PC-3 (cell line): ENCODE data around the gene TIMM23. TPM values are rescaled to one million over a fixed set of nuclear protein-coding genes. Genes with fewer than 3 reads are reported as not detected.
A peak's percentile ranks its signal among the peaks of the same experiment; 100 is the strongest.

Experiments
- ATAC-seq: fragments of 200-7000 bp; cut with Tn5 transposase; 2 replicates; pipeline ENCODE4 v1.9.1; 2020; ENCODE audit warnings: mild to moderate bottlenecking, moderate library complexity
- BruUV-seq: library from RNA; stranded (reverse); fragments of 400-500 nt; replicated peaks from 2 replicates; lab custom pipeline; 2021; lab: Mats Ljungman, UMichigan
- CTCF ChIA-PET: fragments of 300-600 bp; sonication (Branson Sonifier 250); formaldehyde crosslinking; loops from one replicate; lab custom pipeline; 2022; ENCODE audit warnings: antibody characterized with exemption; lab: Charles Lee
- POLR2A ChIA-PET: fragments of 300-600 bp; sonication (Branson Sonifier 250); formaldehyde crosslinking; loops from one replicate; lab custom pipeline; 2022; ENCODE audit warnings: antibody characterized with exemption; ENCODE audit not compliant: unreplicated experiment; lab: Charles Lee
- DNase-seq: peaks from one replicate; pipeline ENCODE4 v3.0.0-alpha.2; 2015
- H2AFZ ChIP-seq: fragments of 300-600 bp; sonication (generic); 2 replicates; pipeline ENCODE4 v1.6.0; 2016; ENCODE audit warnings: antibody characterized with exemption, low read length
- H3F3A ChIP-seq: fragments of 300-600 bp; sonication (generic); one replicate; pipeline ENCODE4 v1.6.0; 2017; ENCODE audit warnings: antibody characterized with exemption, low read length, control low read depth, mild to moderate bottlenecking; ENCODE audit not compliant: unreplicated experiment
- H3K27ac ChIP-seq: fragments of 300-600 bp; sonication (generic); 2 replicates; pipeline ENCODE4 v1.5.1; 2016; ENCODE audit warnings: mild to moderate bottlenecking, low read length
- H3K27me3 ChIP-seq: fragments of 300-600 bp; sonication (generic); 2 replicates; pipeline ENCODE4 v1.6.1; 2016; ENCODE audit warnings: low read length, mixed read lengths
- H3K36me3 ChIP-seq: fragments of 300-600 bp; sonication (generic); 2 replicates; pipeline ENCODE4 v1.6.1; 2016; ENCODE audit warnings: low read depth, mixed run types, low read length, mixed read lengths
- H3K4me1 ChIP-seq: fragments of 300-600 bp; sonication (generic); 2 replicates; pipeline ENCODE4 v1.5.1; 2016; ENCODE audit warnings: low read length; ENCODE audit not compliant: insufficient read depth
- H3K4me2 ChIP-seq: fragments of 300-600 bp; sonication (generic); 2 replicates; pipeline ENCODE4 v1.6.0; 2016; ENCODE audit warnings: low read length
- H3K4me3 ChIP-seq: fragments of 300-600 bp; sonication (generic); 2 replicates; pipeline ENCODE4 v1.5.1; 2016; ENCODE audit warnings: mild to moderate bottlenecking, low read length, mixed read lengths
- H3K79me2 ChIP-seq: fragments of 300-600 bp; sonication (generic); 2 replicates; pipeline ENCODE4 v1.6.1; 2017; ENCODE audit warnings: low read length, mixed read lengths
- H3K9ac ChIP-seq: fragments of 300-600 bp; sonication (generic); 2 replicates; pipeline ENCODE4 v1.6.0; 2016; ENCODE audit warnings: mild to moderate bottlenecking, low read length
- H3K9me2 ChIP-seq: fragments of 300-600 bp; sonication (generic); replicated peaks from 2 replicates; pipeline ENCODE4 v1.6.1; 2016; ENCODE audit warnings: mixed run types, low read length, mixed read lengths
- H3K9me3 ChIP-seq: fragments of 300-600 bp; sonication (generic); 2 replicates; pipeline ENCODE4 v1.6.1; 2016; ENCODE audit warnings: low read length, mixed read lengths
- H4K20me1 ChIP-seq: fragments of 300-600 bp; sonication (generic); 2 replicates; pipeline ENCODE4 v1.6.1; 2016; ENCODE audit warnings: low read length, mixed read lengths
- EZH2 ChIP-seq: fragments of 300-600 bp; sonication (generic); IDR thresholded peaks from one replicate; pipeline ENCODE4 v1.6.1; 2017; ENCODE audit warnings: antibody characterized with exemption, mild to moderate bottlenecking, low read length; ENCODE audit not compliant: unreplicated experiment
- EZH2phosphoT487 ChIP-seq: fragments of 300-600 bp; sonication (generic); IDR thresholded peaks from 2 replicates; pipeline ENCODE4 v1.6.1; 2018; ENCODE audit warnings: mild to moderate bottlenecking, antibody characterized with exemption, low read length, borderline replicate concordance
- intact Hi-C: fragments of 100-400 bp; cut with micrococcal nuclease; formaldehyde crosslinking; loops from 2 replicates; pipeline ENCODE4 v1.9.0; 2023
- total RNA-seq: library from RNA; depleted of rRNA; stranded (reverse); fragments of >200 nt; gene quantifications from 2 replicates; pipeline ENCODE4 v1.2.3, GENCODE V29; 2014; rRNA removed
- TF ChIP-seq, protein P1 (sequence below): fragments of 300-600 bp; sonication (generic); conservative IDR thresholded peaks from 2 replicates; pipeline ENCODE4 v1.5.1; 2017; ENCODE audit warnings: antibody characterized with exemption, low read depth, mild to moderate bottlenecking, low read length

Gene TIMM23
- total RNA-seq, 1 experiment from 2014 or later: 97.9 TPM

DNA sequence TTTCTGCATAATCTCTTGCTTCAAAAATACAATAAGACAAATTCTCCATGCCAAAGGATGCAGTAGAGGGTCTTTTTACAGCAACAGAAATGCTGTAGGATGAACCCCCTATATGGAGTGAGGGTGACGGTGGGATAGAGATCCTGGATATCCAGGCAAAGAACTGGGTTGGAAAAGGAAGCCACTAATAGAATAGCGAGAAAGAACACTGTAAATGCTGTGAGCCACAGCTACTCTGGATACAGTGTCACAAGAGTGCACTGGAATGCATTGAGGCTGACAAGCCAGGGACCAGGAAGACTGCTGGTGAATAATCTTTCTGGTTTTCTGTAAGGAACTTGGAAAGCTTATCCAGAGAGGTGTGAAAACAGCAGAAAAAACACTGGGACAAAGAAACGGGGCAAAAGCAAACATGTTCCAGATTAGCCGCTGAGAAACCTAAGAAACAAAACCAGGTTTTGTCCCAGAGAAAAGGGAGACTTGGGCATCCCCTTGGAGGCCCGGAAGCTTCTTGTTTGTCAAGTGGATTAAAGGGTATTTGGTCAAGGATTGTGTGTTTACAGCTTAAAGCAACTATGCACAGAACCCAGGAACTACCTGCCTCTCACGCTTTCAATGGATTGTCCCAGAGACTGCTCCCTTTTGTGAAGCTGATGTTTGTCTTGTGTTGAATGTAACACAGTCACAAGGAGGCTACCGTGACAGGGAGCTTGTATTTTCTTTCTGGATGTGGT is 79.9 kb downstream of the TIMM23 start:
- no peaks in the 10 kb centered on the region for H3K27me3 ChIP-seq
- BruUV-seq: no TSS peak
- intact Hi-C loops: no loop called here
- no peaks in the 10 kb centered on the region for H3K36me3 ChIP-seq
- no peaks in the 10 kb centered on the region for H3F3A ChIP-seq
- H2AFZ ChIP-seq: peak overlapping the region; percentile 13; the same call in 1 of the 2 replicates
- no peaks in the 10 kb centered on the region for H3K9me3 ChIP-seq
- ChIA-PET CTCF (interaction anchor here (0.5 kb wide), 1 partner anchor 23 kb away, joined by 3 read pairs; no protein-coding TSS in a partner anchor), POLR2A (no interaction called here)
- peak overlapping the region; percentile 7; the same call in 1 of the 2 replicates for H3K4me2 ChIP-seq
- no peak overlapping the region for H3K9ac ChIP-seq
- H3K27ac ChIP-seq: no peak overlapping the region
- H4K20me1 ChIP-seq: no peaks in the 10 kb centered on the region
- H3K4me3 ChIP-seq: no peak overlapping the region
- H3K9me2 ChIP-seq: no peaks in the 10 kb centered on the region
- DNase-seq (peak; percentile 33), ATAC-seq (peak; percentile 68)
- 0 out of 2 replicates have a peak, but pooled peaks cover 4% of the 10 kb centered on the region for H3K4me1 ChIP-seq
- TF ChIP-seq EZH2phosphoT487: no peak
- no peak for TF ChIP-seq EZH2
- TF ChIP-seq, protein P1, sequence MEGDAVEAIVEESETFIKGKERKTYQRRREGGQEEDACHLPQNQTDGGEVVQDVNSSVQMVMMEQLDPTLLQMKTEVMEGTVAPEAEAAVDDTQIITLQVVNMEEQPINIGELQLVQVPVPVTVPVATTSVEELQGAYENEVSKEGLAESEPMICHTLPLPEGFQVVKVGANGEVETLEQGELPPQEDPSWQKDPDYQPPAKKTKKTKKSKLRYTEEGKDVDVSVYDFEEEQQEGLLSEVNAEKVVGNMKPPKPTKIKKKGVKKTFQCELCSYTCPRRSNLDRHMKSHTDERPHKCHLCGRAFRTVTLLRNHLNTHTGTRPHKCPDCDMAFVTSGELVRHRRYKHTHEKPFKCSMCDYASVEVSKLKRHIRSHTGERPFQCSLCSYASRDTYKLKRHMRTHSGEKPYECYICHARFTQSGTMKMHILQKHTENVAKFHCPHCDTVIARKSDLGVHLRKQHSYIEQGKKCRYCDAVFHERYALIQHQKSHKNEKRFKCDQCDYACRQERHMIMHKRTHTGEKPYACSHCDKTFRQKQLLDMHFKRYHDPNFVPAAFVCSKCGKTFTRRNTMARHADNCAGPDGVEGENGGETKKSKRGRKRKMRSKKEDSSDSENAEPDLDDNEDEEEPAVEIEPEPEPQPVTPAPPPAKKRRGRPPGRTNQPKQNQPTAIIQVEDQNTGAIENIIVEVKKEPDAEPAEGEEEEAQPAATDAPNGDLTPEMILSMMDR: no peak
- no peaks in the 10 kb centered on the region for H3K79me2 ChIP-seq

DNA sequence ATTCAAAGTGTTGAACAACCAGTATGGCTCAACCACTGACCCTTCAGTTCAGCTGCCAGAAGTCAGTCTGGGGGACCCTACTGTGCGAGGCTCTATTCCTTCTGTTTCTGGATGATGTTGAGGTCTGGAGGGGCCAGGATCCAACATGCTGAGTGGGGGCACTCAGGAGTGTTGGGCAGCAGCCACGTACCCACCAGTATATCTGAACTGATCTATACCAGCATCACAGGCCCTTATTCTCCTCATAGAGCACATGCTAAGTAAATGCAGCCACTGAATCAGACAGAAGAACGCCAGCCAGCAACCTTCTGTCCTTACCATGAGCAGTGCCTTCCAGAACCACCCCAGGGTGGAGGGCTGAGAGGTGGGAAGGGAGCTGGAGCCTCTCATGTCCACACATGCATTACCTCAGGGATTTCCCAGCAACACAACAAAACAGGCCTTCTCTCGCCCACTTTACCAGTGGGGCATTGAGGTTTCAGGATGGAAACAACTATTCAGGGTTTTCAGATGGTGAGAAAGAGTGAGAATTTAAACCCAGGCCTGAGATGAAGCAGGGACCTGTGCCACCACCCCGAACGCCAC is 80.6 kb downstream of the TIMM23 start:
- H3F3A ChIP-seq: no peaks in the 10 kb centered on the region
- intact Hi-C loops: no loop called here
- H3K27me3 ChIP-seq: no peaks in the 10 kb centered on the region
- H3K36me3 ChIP-seq: no peaks in the 10 kb centered on the region
- no peak overlapping the region for H3K9ac ChIP-seq
- H3K9me2 ChIP-seq: no peaks in the 10 kb centered on the region
- H3K4me3 ChIP-seq: no peak overlapping the region
- H3K79me2 ChIP-seq: no peaks in the 10 kb centered on the region
- H3K27ac ChIP-seq: no peak overlapping the region
- H3K9me3 ChIP-seq: no peaks in the 10 kb centered on the region
- no peak for DNase-seq
- TF ChIP-seq EZH2phosphoT487 (no peak), EZH2 (no peak)
- TF ChIP-seq, protein P1: no peak
- H2AFZ ChIP-seq: peak overlapping the region; percentile 13; the same call in 1 of the 2 replicates
- no TSS peak for BruUV-seq
- H4K20me1 ChIP-seq: no peaks in the 10 kb centered on the region
- ChIA-PET POLR2A (no interaction called here), CTCF (no interaction called here)
- H3K4me1 ChIP-seq: 0 out of 2 replicates have a peak, but pooled peaks cover 4% of the 10 kb centered on the region
- no peak for ATAC-seq
- H3K4me2 ChIP-seq: 0 out of 2 replicates have a peak overlapping the region, but pooled peaks have one; percentile 7

Other genes with a start within 250 kb of the TIMM23 start
- 16.1 and 17.3 TPM in 2 replicates for gene WASHC2C, start 245.2 kb upstream of the TIMM23 start, total RNA-seq
- 6.3 and 11.4 TPM in 2 replicates for gene AGAP4, start 125.0 kb upstream of the TIMM23 start, total RNA-seq
- gene NCOA4, start 58.1 kb downstream of the TIMM23 start, total RNA-seq: 60.0 and 61.7 TPM in 2 replicates
- not detected in 2 replicates for gene MSMB, start 73.8 kb downstream of the TIMM23 start, total RNA-seq